Body of pancreas (tissue), 4 donors: ENCODE data around the gene TOX4. TPM values are rescaled to one million over a fixed set of nuclear protein-coding genes. Genes with fewer than 3 reads are reported as not detected.
"Not testable (repeated sequence)": the region's sequence is repeated elsewhere in the genome, so short reads cannot be mapped to it uniquely, and the experiment has no call there.

ENCODE experiments used
- ATAC-seq: fragments of 150-250 bp; one replicate; pipeline ENCODE4 v1.9.1; 2016
- DNase-seq, 4 donors: peaks; one replicate each; pipeline ENCODE4 v3.0.0-alpha.2; 2019
- H3K27ac ChIP-seq, 4 donors: fragments of 200-600 bp; sonication (generic); 1 replicate in 3 of 4; 2 replicates in 1 of 4; pipeline versions ENCODE4 v1.5.1 to v1.6.1; 2016 to 2019; ENCODE audit warnings: mild to moderate bottlenecking in 1 of 4, mixed read lengths in 1 of 4, moderate library complexity in 1 of 4
- H3K27me3 ChIP-seq, 2 donors: fragments of 200-600 bp; sonication (generic); one replicate each; pipeline ENCODE4 v1.6.0; 2016; ENCODE audit warnings: mild to moderate bottlenecking in 1 of 2
- H3K36me3 ChIP-seq, 2 donors: fragments of 200-600 bp; sonication (generic); replicated peaks in 1 of 2; 2 replicates each; pipeline ENCODE4 v1.5.1; 2016; ENCODE audit warnings: low read depth in 2 of 2; ENCODE audit not compliant: insufficient read depth in 1 of 2
- H3K4me1 ChIP-seq: fragments of 200-600 bp; sonication (generic); one replicate; pipeline ENCODE4 v1.6.0; 2016
- H3K4me3 ChIP-seq, 2 donors: fragments of 200-600 bp; sonication (generic); 1 replicate in 1 of 2; 2 replicates in 1 of 2; pipeline ENCODE4 v1.5.1; 2016 to 2019
- H3K9me3 ChIP-seq, 3 donors: fragments of 200-600 bp; sonication (generic); 1 replicate in 2 of 3; 2 replicates in 1 of 3; pipeline ENCODE4 v1.5.1; 2016
- CTCF ChIP-seq, 7 experiments: fragments of 450-650 bp in 4 of 7; fragments of 200-600 bp in 3 of 7; sonication (generic) in 3 of 7; IDR thresholded peaks; one replicate each; pipeline ENCODE4 v1.5.1; 2016 to 2019; ENCODE audit warnings: antibody characterized with exemption in 7 of 7
- POLR2A ChIP-seq, 3 donors: fragments of 450-650 bp; IDR thresholded peaks; one replicate each; pipeline ENCODE4 v1.6.1; 2016; ENCODE audit warnings: antibody characterized with exemption in 3 of 3, mild to moderate bottlenecking in 2 of 3
- WGBS, 2 donors: methylation state at CpG; one replicate each; pipeline ENCODE4 v1.1.5; 2017; 5-methylcytosine and 5-hydroxymethylcytosine counted together
- intact Hi-C: fragments of 100-400 bp; cut with DNase I; formaldehyde crosslinking; loops from one replicate; pipeline ENCODE4 v1.15.1; 2023
- small RNA-seq: library from RNA; depleted of rRNA; stranded (forward); fragments of <200 nt; gene quantifications from one replicate; pipeline ENCODE3, GENCODE V24; 2016
- total RNA-seq, 2 donors: library from RNA; depleted of rRNA; stranded (reverse); fragments of >200 nt; gene quantifications; one replicate each; pipeline ENCODE4 v1.1.0, GENCODE V29; 2016

Gene TOX4
- total RNA-seq, 2 donors from 2014 or later: 13.2 to 31.6 TPM

- peaks cover 6% of the 10 kb centered on the region for H3K4me1 ChIP-seq
- peaks cover 0 to 2% of the 10 kb centered on the region in 2 donors for H3K27me3 ChIP-seq
- no peak for DNase-seq
- no peak for TF ChIP-seq CTCF (IDR thresholded peaks at IDR 0.05)
- no peak for TF ChIP-seq POLR2A (IDR thresholded peaks at IDR 0.05)
- WGBS, 2 donors: 82% methylated on average over 9 of the region's 9 CpGs
- no peak overlapping the region for H3K27ac ChIP-seq
- intact Hi-C loops: no loop called here
- no peaks in the 10 kb centered on the region for H3K9me3 ChIP-seq
- ATAC-seq: no peak
- H3K36me3 ChIP-seq: no peaks in the 10 kb centered on the region
- no peak overlapping the region for H3K4me3 ChIP-seq
These were observed 64.5 kb downstream of the TOX4 start for GRCh38 chr14:21541413-21542074.

GRCh38 chr14:21543521-21543960 lies 66.5 kb downstream of the TOX4 start:
- whole genome bisulfite sequencing, 2 donors: 45 to 50% methylated on average over 7 of the region's 7 CpGs
- no peak overlapping the region for H3K27ac ChIP-seq
- H3K27me3 ChIP-seq: no peaks in the 10 kb centered on the region
- ATAC-seq (no peak), DNase-seq (no peak)
- intact Hi-C loops: no loop called here
- TF ChIP-seq CTCF (IDR thresholded peaks at IDR 0.05) (no peak), POLR2A (IDR thresholded peaks at IDR 0.05) (no peak)
- no peak overlapping the region for H3K4me3 ChIP-seq
- no peaks in the 10 kb centered on the region for H3K9me3 ChIP-seq
- H3K36me3 ChIP-seq: no peaks in the 10 kb centered on the region
- no peaks in the 10 kb centered on the region for H3K4me1 ChIP-seq

GRCh38 chr14:21543963-21544362 lies 67.0 kb downstream of the TOX4 start:
- no peak overlapping the region for H3K27ac ChIP-seq
- no peaks in the 10 kb centered on the region for H3K9me3 ChIP-seq
- no peak for DNase-seq
- no peak for ATAC-seq
- no peak overlapping the region for H3K4me3 ChIP-seq
- no peaks in the 10 kb centered on the region for H3K4me1 ChIP-seq
- TF ChIP-seq POLR2A (IDR thresholded peaks at IDR 0.05) (no peak), CTCF (IDR thresholded peaks at IDR 0.05) (no peak)
- no peaks in the 10 kb centered on the region for H3K36me3 ChIP-seq
- no peaks in the 10 kb centered on the region for H3K27me3 ChIP-seq
- WGBS, 2 donors: 36 to 57% methylated on average over 5 of the region's 5 CpGs
- intact Hi-C loops: no loop called here

- H3K27ac ChIP-seq, H3K4me1 ChIP-seq, ATAC-seq, H3K9me3 ChIP-seq, intact Hi-C loops, H3K4me3 ChIP-seq, DNase-seq, H3K27me3 ChIP-seq, H3K36me3 ChIP-seq: not testable (repeated sequence)
- 77 to 88% methylated on average over 6 to 7 of the region's 7 CpGs for WGBS, 2 donors
These were observed 67.6 kb downstream of the TOX4 start for GRCh38 chr14:21544588-21544987.

Small RNA genes within 50 kb of the gene (small RNA-seq; reads per million reads assigned to genes)
- not detected for gene RN7SL650P

Other genes starting within 250 kb of the TOX4 start
- 100 to 1,000 TPM; 245 to 251 TPM for gene HNRNPC, start 207.8 kb upstream of the TOX4 start, total RNA-seq
- gene RPGRIP1, start 197.1 kb upstream of the TOX4 start, total RNA-seq: not detected
- gene SUPT16H, start 93.2 kb upstream of the TOX4 start, total RNA-seq: 10 to 100 TPM; 34.6 to 37.1 TPM
- gene CHD8, start 21.1 kb upstream of the TOX4 start, total RNA-seq: 10 to 100 TPM; 33.2 to 72.2 TPM
- 10 to 100 TPM; 13.5 to 15.6 TPM for gene RAB2B, start 236 bp upstream of the TOX4 start, total RNA-seq
- gene METTL3, start 34.1 kb downstream of the TOX4 start, total RNA-seq: 10 to 100 TPM; 49.8 to 69.2 TPM
- gene SALL2, start 49.2 kb downstream of the TOX4 start, total RNA-seq: 1 to 10 TPM; 7.8 to 9.2 TPM
- gene OR10G3, start 102.9 kb downstream of the TOX4 start, total RNA-seq: not detected
- not detected for gene OR10G2, start 157.7 kb downstream of the TOX4 start, total RNA-seq
- not detected for gene OR4E2, start 176.6 kb downstream of the TOX4 start, total RNA-seq
- gene OR4E1, start 196.6 kb downstream of the TOX4 start, total RNA-seq: not detected